Sigmoid colon (tissue), 4 donors: ENCODE results near the gene BCAT1.
"Not testable (repeated sequence)": the region's sequence is repeated elsewhere in the genome, so short reads cannot be mapped to it uniquely, and the experiment has no call there.

Source experiments
- CTCF ChIP-seq, 4 experiments: fragments of 450-650 bp in 3 of 4; fragments of 200-600 bp in 1 of 4; IDR thresholded peaks; one replicate each; pipeline ENCODE4 v1.5.1; 2016 to 2019; ENCODE audit warnings: antibody characterized with exemption in 4 of 4, mild to moderate bottlenecking in 3 of 4, moderate library complexity in 2 of 4
- POLR2A ChIP-seq, 2 donors: fragments of 450-650 bp; IDR thresholded peaks; one replicate each; pipeline ENCODE4 v1.6.1; 2016; ENCODE audit warnings: antibody characterized with exemption in 2 of 2, mild to moderate bottlenecking in 2 of 2, moderate library complexity in 2 of 2
- POLR2AphosphoS5 ChIP-seq, 4 donors: sonication (generic); formaldehyde crosslinking; IDR thresholded peaks; one replicate each; pipeline ENCODE4 v1.6.1; 2017; ENCODE audit warnings: antibody characterized with exemption in 4 of 4

- not testable (repeated sequence) for TF ChIP-seq CTCF, POLR2AphosphoS5, POLR2A (IDR thresholded peaks at IDR 0.05)
Measured at GRCh38 chr12:24809306-24809705, 139.6 kb downstream of the BCAT1 start.
